Activated CD8-positive, alpha-beta memory T cell treated with anti-CD3 and anti-CD28 coated beads, Interleukin-2, amount 50 U/mL, for 4 hours (primary cell): ENCODE data around the gene RNASE1.
"Not testable (repeated sequence)": the region's sequence is repeated elsewhere in the genome, so short reads cannot be mapped to it uniquely, and the experiment has no call there.

ENCODE experiments used
- DNase-seq: peaks from one replicate; pipeline ENCODE4 v3.0.0-alpha.2; 2020

Gene RNASE1

GRCh38 chr14:20802341-20803084 is at the start of gene RNASE1:
Gene RNASE1 (minus strand): TSS chr14:20802844. CDS start chr14:20802068, 776 bp downstream.
- DNase-seq = no peak

GRCh38 chr14:20848955-20849570 is 46.4 kb upstream of the RNASE1 start:
- no peak for DNase-seq

DNA sequence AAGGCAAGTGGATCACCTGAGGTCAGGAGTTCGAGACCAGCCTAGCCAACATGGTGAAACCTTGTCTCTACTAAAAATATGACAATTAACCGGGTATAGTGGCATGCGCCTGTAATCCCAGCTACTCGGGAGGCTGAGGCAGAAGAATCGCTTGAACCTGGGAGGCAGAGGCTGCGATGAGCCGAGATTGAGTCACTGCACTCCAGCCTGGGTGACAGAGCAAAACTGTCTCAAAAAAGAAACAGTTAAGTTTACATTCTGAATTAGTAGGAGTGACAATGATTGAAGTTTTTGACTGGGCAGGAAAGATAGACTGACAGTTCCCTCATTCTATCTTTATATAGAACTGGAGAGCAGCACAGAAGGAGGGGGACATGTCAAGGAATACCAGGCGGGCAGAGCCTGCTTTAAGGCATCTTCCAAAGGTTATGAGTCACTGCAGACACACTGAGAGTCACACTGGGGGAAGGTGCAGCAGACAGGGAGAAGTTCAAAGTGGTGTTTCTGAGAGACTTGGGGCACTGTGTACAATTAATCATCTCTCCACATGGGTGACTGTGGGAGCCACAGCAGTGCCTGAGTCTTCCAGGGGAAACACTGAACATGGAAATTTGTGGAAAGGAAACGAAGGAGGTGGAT is 45.8 kb upstream of the RNASE1 start:
- no peak for DNase-seq

DNA sequence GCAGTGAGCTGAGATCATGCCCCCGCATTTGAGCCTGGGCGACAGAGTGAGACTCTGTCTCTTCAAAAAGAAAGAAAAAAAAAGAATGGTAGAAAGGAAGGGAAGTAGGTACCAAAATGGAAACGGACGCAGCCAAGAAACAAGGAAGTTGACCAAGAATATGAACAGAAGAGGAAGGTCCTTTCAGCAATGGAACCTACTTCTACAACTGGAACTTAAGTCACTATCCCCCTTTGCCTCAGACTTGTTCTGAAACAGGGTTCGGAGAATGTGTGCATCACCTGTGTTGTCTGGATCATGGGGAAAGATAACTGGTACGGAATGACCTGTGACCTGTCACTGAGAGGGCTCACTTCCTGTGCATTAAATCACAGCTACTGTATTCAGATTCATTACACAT is 43.9 kb upstream of the RNASE1 start:
- no peak for DNase-seq

DNA sequence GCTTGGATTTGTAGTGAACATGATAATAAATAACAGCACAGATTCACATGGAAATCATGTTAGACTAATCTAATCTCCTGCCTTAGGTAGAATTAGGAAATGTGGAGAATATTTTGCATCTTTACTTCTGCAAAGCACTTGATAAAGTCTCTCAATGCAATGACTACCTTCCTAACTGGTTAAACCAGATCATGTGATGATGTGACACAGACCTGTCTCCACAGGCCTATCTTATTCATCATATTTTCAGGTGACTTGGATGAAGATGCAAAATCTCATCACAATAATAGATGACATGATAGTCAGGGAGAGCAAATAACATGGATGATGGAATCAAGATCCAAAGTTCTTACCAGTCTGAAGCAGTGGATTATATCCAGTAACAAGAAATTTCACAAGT is 38.5 kb upstream of the RNASE1 start:
- no peak for DNase-seq

- DNase-seq = no peak
Measured at GRCh38 chr14:20837831-20838230, 35.2 kb upstream of the RNASE1 start.

DNA sequence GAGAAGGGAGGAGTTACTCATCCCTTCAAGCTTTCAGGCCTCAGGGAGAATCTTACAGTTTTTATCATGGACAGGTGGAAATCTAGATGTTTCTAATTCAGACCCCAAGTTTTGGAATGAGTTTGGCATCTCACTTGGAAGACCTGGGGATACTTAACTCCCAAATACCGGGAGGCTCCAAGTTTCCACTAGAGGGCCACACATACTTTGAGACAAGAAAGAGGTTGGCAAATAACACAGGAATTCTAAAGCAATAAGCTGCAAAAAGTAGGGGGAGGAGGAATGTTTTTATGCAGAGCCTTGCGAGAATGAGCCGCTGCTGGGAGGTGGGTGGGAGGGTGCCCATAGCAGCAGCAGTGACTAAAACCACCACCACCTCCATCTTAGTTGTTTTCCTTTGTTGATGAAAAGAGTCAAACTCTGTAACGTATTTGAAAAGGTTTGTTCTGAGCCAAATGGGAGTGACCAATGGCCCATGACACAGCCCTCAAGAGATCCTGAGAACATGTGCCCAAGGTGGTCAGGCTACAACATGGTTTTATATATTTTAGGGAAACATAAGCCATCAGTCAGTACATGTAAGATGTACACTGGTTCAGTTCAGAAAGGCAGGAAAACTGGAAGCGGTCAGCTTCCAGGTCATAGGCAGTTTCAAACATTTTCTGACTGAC is 34.2 kb upstream of the RNASE1 start:
- DNase-seq = no peak

GRCh38 chr14:20834899-20835298 is 32.3 kb upstream of the RNASE1 start:
- no peak for DNase-seq

DNA sequence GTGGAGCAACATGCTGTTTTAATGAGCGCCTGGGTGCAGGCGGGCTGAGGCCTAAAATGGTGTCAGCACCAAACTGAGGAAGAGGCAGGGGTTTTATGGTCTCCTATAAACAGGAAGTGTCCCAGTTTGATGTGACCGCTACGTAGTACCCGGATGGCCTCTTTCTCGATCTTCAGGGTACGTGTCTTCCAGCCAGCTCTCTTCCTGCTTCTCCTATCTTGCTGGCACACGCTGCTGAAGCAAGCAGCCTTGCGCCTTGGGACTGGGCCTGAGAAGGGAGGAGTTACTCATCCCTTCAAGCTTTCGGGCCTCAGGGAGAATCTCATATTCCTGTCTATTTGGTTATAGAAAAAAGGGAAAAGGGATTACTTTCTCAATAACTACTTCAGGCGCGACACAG is 28.2 kb upstream of the RNASE1 start:
- DNase-seq = no peak

DNA sequence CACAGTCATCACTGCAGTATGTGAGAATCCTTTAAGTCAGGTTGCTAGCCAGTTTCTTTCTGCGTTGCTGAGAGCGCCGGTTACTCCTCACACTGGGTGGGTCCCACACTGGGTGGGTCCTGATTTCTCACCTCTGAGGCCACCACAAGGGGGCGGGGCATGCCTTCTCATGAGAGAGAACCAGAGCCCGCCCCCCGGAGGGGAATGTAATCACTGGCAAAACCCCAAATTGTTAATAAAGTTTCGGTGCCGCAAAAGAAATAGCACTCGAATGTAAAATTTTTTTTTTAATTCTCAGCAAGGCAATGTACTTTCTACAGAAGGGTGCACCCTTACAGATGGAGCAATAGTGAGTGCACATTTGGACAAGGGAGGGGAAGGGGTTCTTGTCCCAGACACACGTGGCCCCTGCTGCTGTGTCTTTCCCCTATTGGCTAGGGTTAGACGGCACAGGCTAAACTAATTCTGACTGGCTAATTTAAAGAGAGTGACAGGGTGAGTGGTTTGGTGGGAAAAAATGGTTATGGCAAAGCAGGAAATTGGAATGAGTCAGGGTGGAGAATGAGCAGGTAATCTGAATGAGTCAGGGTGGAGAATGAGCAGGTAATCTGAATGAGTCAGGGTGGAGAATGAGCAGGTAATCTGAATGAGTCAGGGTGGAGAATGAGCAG is 25.5 kb upstream of the RNASE1 start:
- not testable (repeated sequence) for DNase-seq

DNA sequence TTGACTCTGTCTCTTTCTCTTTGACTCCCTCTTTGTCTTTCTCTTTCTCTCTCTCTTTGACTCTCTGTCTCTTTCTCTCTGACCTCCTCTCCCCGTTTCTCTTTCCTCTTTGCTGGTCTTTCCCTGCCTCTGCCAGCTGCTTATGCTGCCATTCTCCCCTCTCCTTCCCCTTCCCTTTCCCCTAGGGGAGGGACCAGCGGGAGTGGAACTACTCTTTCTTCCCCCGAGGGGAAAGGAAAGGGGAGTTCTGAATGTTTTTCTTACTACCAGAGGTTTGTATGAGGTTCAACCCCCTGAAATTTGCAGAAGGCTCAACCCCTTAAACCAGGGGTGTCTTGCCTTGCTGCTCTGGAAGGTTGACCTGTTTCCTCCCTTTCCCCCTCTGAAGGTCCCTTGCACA is 24.7 kb upstream of the RNASE1 start:
- DNase-seq = no peak

DNA sequence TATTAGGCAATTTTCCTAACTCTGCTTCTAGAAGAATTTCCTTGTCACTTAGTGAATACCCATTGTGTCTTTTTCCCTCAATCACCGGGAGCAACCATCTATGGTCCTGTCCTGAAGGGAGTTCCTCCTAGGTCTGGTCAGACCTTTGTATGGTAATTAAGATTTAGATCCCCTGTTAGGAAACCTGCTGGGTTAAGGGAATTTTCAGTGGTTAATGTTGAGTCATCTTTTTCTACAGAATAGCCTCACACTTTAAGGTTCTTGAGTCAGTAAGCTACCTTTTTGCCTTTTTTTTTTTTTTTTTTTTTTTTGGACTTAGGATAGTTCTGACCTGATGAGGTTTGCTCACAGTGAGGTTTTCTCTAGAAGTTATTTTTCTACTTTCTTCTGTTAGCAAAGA is 24.0 kb upstream of the RNASE1 start:
- DNase-seq = not testable (repeated sequence)

- DNase-seq = no peak
Measured at GRCh38 chr14:20823859-20824258, 21.2 kb upstream of the RNASE1 start.

DNA sequence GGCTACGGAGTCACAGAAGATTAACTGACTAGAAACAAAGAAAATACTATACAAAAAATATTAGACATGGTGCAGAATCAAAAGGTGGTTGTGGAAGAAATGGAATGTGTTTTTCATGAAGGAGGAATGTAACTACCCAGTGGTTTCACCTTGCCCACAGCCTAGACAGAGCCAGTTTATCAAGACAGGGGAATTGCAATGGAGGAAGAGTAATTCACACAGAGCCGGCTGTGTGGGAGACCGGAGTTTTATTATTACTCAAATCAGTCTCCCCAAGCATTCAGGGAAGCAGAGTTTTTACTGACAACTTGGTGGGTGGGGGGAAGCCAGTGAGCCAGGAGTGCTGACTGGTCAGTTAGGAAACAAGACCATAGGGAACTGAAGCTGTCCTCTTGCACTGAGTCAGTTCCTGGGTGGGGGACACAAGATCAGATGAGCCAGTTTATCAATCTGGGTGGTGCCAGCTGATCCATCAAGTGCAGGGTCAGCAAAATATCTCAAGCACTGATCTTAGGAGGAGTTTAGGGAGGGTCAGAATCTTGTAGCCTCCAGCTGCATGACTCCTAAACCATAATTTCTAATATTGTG is 19.0 kb upstream of the RNASE1 start:
- DNase-seq = not testable (repeated sequence)

DNA sequence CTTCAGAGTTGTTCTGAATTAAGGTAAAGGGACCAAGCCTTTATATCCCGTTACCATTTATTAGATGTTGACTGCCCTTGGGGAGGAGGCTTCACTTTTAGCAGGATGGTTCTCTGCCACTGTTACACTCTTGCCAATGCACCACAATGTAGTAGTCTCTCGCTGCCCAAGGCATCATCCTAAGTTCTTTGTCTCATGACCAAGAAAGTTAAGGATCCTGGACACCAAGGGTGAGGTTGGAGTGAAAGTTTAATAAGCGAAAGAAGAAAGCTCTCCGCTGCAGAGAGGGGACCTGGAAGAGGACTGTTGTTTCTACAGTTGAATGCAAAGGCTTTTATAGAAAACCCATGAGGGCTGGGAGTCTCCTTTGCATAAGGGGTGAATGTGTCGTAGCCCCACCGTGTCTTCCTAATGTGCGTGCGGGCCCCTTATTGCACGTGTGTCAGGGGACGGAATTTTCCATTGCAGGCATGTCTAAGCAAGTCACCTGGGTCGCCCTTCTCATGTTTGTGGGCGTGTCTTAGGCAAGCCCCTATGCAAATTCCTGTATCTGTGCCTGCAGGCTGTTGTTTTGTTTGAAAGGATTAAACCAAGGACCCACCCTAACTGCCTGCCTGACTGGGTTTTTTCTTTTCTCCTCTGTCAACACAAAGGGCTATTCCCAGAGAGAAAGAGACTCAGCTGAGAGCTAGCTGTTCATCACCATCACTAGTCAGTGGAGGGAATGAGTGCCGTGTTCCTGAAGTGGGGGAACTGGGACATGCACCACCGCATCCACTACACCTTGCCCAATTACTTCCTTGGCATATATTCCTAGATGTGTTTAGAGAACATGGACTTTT is 17.6 kb upstream of the RNASE1 start:
- DNase-seq = no peak

- no peak for DNase-seq
Measured at GRCh38 chr14:20818861-20819260, 16.2 kb upstream of the RNASE1 start.

- not testable (repeated sequence) for DNase-seq
Measured at GRCh38 chr14:20815946-20816345, 13.3 kb upstream of the RNASE1 start.

GRCh38 chr14:20811986-20812975 is 9.6 kb upstream of the RNASE1 start:
- DNase-seq = no peak

GRCh38 chr14:20809917-20810316 is 7.3 kb upstream of the RNASE1 start:
- no peak for DNase-seq

DNA sequence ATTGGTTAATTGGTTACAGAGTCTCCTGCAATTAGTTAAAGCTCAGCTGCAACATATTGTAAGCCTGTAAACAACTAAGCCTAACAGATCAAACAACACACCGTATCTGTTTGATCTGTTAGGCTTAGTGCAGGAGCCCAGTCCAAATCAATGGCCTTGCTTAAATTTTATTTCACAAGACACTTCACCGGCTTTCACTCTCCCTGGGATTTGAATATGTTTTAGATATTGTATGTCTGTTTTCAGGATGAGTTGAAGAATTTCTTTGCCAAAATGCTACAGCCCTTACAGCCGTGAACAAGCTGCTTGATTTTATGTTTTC is 5.5 kb upstream of the RNASE1 start:
- no peak for DNase-seq
